HG03565 (cell line): ENCODE data around the gene RPL12.

Source experiments
- ATAC-seq: cut with Tn5 transposase; IDR thresholded peaks from one replicate; pipeline ENCODE4 v1.9.1; 2021; ENCODE audit warnings: mild to moderate bottlenecking, moderate library complexity; ENCODE audit not compliant: unreplicated experiment

RPL12 gene

DNA sequence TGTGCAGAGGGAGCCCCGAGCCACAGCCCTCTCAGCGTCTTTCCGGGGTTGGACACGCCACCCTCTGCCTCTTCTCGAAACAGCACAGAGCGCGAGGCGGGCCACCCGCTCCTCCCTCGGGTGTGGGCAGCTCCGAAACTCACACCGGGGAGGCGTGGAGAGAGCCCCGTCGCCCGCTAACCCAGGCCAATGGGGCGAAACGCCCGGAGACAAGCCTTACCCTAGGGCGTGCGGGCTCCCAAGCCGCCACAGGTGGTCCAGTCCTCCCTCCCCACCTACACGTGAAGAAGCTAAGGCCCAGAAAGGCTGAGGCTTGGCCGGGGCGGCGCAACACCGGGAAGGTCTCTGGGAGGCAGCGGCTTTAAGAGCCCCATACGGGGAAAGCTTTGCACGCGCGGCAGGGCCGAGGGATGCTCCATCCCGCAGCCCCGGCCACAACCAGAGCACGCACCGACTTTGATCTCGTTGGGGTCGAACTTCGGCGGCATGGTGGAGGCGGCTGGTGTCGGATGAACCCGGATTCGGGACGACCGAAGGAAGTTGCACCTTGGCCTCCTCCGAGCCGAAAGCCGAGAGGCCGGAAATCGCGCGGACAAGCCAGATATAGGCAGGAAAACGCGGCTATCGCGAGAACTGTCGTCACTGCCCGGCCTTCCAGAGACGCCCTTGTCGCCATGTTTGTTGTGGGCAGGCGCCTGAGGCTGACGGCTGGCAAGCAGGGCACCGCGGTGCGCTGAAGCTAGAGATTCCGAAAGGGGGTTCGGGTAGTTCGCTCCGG, at the start of gene RPL12, which contains the start of gene LRSAM1:
Gene RPL12, minus strand, starts transcription at position 577 of the 778 bp plus-strand sequence. Its CDS starts 89 bp downstream, at position 488.
Gene LRSAM1, plus strand, starts transcription at position 681 of the 778 bp plus-strand sequence. CDS start 3,018 bp downstream, outside the sequence.
- ATAC-seq, result peak; percentile 67

DNA sequence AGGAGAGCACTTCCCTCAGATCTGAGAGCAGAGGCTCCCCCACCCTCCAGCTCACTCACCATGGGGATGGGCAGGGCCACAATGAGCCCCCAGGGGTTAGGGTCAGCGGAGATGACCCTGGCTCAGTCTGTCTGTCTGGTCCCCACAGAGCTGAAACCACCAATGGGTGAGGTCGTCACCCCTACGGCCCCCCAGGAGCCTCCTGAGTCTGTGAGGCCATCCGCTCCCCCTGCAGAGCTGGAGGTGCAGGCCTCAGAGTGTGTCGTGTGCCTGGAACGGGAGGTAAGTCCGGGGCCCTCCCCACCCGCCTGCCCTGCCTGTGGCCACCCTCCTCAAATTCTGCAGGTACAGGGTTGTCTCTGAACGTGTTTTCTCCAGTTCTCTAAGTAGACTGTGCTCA, 49.7 kb upstream of the RPL12 start:
- no peak for ATAC-seq

GRCh38 chr9:127500399-127500798, 49.2 kb upstream of the RPL12 start:
- no peak for ATAC-seq

- ATAC-seq, result no peak
Measured at GRCh38 chr9:127498298-127498697, 47.1 kb upstream of the RPL12 start.

GRCh38 chr9:127497656-127498290, 46.6 kb upstream of the RPL12 start:
- ATAC-seq, result no peak

DNA sequence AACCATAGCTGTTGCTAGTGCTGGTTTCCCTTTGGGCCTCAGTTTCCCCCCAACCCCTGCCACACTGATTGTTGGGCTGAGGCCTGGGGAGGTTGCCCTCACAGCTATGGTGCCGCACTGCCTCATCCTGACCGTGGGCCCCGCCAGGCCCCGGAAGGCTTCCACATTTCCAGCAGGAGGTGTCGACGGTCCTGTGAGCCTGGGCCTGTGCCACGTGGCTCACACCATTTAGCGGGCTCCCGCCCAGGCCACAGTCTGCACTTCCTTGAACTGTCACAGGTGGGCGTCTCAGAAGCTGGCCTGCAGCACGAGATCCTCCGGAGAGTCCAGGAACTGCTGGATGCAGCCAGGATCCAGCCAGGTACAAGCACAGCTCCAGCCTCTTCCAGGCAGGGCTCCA, 45.8 kb upstream of the RPL12 start:
- no peak for ATAC-seq

DNA sequence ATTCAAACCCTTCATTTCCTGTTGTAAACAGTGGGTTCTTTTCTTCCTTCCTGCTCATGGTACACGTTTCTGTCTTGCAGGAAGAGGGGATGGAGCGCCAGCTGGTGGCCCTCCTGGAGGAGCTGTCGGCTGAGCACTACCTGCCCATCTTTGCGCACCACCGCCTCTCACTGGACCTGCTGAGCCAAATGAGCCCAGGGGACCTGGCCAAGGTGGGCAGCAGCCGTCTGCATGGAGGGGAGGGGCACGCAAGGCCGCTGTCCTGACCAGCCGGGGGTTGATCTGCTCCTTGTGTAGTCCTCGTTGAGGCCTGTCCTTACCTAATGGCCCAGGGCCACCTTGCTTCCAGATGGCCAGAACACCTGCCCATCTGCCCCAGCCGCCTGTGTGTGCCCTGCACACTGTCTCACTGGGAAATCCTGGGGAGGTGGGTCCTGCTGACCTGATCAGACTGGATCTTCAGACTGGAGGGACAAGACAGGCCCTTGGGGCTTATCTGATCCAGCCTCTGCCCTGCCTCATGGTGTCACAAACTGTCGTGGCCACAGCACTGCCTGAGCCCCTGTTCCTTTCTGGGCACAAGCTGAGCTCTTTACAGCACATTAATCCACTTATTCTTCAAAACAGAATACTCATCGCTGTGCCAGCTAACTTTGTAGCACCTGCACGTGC, 44.8 kb upstream of the RPL12 start:
- ATAC-seq, result no peak

DNA sequence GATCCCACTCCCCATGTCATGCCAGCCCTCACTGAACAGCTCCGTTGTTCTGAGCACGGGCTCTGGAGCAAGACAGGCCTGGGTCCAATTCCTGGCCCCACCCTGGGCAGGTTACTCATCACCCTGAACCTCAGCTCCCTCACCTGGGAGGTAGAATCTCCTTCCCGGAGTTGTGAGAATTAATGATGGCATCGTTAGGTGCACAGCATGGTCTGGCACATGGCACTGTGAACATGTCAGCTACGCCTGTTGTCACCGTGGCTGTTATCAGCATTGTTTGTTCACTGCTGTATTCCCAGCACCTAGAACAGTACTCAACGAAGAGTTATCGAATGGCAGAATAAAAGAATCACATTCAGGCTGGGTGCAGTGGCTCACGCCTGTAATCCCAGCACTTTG, 43.1 kb upstream of the RPL12 start:
- ATAC-seq, result no peak

- no peak for ATAC-seq
Measured at GRCh38 chr9:127493592-127494303, 42.5 kb upstream of the RPL12 start.

GRCh38 chr9:127492616-127493015, 41.4 kb upstream of the RPL12 start:
- ATAC-seq, result no peak

DNA sequence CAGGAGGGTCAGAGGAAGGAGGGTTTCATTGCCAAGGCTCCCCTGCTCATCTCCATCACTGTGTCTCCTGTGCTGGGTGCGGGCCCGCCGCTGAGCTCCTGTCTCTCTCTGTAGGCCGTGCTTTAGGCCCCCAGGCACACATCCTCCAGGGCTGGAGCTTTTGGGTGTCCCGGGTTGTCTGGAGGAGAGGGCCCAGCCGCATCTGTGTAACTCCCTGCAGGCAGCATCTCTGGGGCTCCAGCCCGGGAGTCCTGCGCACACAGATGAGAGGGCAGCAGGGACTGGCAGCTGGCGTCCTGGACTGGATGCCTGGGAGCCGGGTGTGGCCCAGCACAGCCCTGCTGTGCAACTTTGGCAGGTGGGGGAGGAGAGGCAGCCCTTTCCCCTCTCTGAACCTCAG, 40.3 kb upstream of the RPL12 start:
- ATAC-seq, result no peak

GRCh38 chr9:127490535-127491230, 39.5 kb upstream of the RPL12 start:
- no peak for ATAC-seq

DNA sequence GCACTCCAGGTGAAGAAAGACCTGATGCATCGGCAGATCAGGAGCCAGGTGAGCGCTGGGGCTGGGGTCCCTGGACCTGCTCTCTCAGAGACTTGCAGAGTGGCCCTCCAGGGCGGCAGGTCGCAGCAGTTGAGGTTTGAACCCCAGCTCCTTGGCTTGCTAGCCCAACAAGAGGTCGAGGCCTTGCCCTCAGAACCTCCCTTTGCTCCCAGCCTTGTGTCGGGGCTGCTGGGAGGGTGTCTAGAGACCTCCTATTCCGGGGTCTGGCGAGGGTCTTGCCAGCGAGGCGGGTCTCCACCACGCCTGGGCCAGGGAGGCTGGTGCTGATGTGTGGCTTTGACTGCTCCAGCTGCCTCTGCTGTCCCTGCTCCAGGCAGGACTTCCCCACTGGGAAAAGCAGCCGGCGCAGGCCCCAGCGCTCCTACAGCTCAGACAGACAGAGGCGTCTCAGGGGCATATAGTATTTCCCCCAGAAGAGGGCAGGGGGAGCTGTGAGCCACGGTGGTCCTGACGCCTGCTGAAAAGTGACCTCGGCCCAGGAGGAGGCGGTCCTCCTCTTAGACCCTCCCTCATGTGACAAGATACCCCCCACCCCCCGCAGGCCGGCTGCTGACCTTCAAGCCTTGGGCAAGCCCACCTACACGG, 38.4 kb upstream of the RPL12 start:
- ATAC-seq, result no peak

GRCh38 chr9:127488946-127489345, 37.7 kb upstream of the RPL12 start:
- ATAC-seq, result no peak

DNA sequence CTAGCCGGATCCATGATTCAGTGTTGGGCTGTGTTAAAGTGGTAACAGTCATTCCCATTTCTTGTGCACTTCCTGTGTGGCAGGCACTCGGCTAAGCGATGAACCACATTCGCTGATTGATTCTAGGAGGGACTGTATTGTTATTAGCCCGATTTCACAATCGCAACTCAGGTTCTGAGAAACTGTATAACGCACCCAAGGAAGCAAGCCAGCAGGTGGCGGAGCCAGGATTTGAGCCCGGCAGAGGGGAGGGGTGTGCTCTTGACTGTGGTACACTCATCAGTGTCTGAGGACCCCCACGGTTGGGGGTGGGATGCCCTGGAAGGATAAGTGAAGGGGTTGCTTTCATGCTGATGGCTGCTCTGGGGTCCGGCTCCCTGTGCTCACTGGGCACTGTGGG, 34.8 kb upstream of the RPL12 start:
- no peak for ATAC-seq

GRCh38 chr9:127482662-127483061, 31.5 kb upstream of the RPL12 start:
- ATAC-seq, result no peak

- ATAC-seq, result no peak
Measured at GRCh38 chr9:127479507-127480081, 28.4 kb upstream of the RPL12 start.

DNA sequence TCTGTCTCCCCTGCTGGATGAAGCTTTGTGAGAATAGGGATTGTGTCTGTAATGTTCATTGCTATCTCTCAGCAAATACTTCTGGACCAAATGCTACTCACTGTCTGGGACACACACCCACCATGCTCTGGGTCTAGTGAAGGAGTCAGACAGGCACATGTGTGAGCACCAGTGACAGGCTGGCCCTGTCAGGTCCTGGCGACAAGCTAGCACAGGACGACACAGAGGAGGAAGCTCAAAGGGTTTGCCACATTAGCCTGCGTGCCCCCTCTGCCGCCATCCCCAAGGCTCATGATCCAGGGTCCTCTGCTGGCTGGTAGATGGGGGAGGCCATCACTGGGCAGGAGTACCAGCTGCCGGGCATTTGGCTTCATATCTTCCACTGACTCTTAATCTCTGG, 23.4 kb upstream of the RPL12 start:
- no peak for ATAC-seq

DNA sequence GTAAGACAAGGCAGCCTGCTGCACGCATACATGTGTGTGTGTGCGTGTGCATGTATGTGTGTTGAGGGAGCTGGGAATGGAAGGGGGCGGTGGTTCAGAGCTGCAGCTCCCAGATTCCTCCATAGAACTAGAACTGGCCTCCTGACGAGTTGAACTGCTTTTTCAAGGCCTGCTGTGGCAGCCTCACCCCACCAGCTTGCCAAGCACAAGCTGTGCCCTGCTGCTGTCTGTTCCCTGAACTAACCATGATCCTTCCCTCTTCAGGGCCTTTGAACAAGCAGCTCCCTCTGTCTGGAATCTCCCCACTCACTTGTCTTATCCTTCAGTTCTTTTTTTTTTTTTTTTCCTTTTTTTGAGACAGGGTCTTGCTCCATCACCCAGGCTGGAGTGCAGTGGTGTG, 22.7 kb upstream of the RPL12 start:
- ATAC-seq, result no peak

DNA sequence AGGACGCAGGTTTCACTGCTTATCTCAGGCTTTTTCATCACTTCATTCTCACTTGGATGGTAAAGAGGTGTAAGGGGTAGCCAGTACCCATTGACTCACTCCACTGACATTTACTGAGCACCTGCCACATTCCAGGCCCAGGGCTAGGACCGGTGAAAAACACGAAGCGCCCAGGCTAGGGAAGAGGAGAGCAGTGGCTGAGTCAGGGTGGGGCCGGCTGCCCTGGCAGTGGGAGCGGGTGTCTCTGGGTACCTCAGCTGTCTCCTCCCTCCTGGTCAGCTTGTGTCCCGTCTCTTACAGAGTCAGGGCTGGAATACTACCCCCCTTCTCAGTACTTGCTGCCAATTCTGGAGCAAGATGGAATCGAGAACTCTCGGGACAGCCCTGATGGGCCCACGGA, 22.3 kb upstream of the RPL12 start:
- no peak for ATAC-seq
